ENCODE data around the gene ABCG1.
"Not testable (repeated sequence)": the region's sequence is repeated elsewhere in the genome, so short reads cannot be mapped to it uniquely, and the experiment has no call there.

- not testable (repeated sequence) for TF ChIP-seq CTCF (conservative IDR thresholded peaks at IDR 0.05); EZH2 (IDR thresholded peaks at IDR 0.05; ENCODE audit: low read depth)
Observed at GRCh38 chr21:42180001-42180400, 38.9 kb upstream of the ABCG1 start.
